PC-3 (cell line): ENCODE results near the gene DLG1. TPM values are rescaled to one million over a fixed set of nuclear protein-coding genes. Genes with fewer than 3 reads are reported as not detected.

Source experiments
- ATAC-seq: fragments of 200-7000 bp; cut with Tn5 transposase; 2 replicates; pipeline ENCODE4 v1.9.1; 2020; ENCODE audit warnings: mild to moderate bottlenecking, moderate library complexity
- BruUV-seq: library from RNA; stranded (reverse); fragments of 400-500 nt; replicated peaks from 2 replicates; lab custom pipeline; 2021; lab: Mats Ljungman, UMichigan
- CTCF ChIA-PET: fragments of 300-600 bp; sonication (Branson Sonifier 250); formaldehyde crosslinking; loops from one replicate; lab custom pipeline; 2022; ENCODE audit warnings: antibody characterized with exemption; lab: Charles Lee
- POLR2A ChIA-PET: fragments of 300-600 bp; sonication (Branson Sonifier 250); formaldehyde crosslinking; loops from one replicate; lab custom pipeline; 2022; ENCODE audit warnings: antibody characterized with exemption; ENCODE audit not compliant: unreplicated experiment; lab: Charles Lee
- DNase-seq: peaks from one replicate; pipeline ENCODE4 v3.0.0-alpha.2; 2015
- H2AFZ ChIP-seq: fragments of 300-600 bp; sonication (generic); 2 replicates; pipeline ENCODE4 v1.6.0; 2016; ENCODE audit warnings: antibody characterized with exemption, low read length
- H3F3A ChIP-seq: fragments of 300-600 bp; sonication (generic); one replicate; pipeline ENCODE4 v1.6.0; 2017; ENCODE audit warnings: antibody characterized with exemption, low read length, control low read depth, mild to moderate bottlenecking; ENCODE audit not compliant: unreplicated experiment
- H3K27ac ChIP-seq: fragments of 300-600 bp; sonication (generic); 2 replicates; pipeline ENCODE4 v1.5.1; 2016; ENCODE audit warnings: mild to moderate bottlenecking, low read length
- H3K27me3 ChIP-seq: fragments of 300-600 bp; sonication (generic); 2 replicates; pipeline ENCODE4 v1.6.1; 2016; ENCODE audit warnings: low read length, mixed read lengths
- H3K36me3 ChIP-seq: fragments of 300-600 bp; sonication (generic); 2 replicates; pipeline ENCODE4 v1.6.1; 2016; ENCODE audit warnings: low read depth, mixed run types, low read length, mixed read lengths
- H3K4me1 ChIP-seq: fragments of 300-600 bp; sonication (generic); 2 replicates; pipeline ENCODE4 v1.5.1; 2016; ENCODE audit warnings: low read length; ENCODE audit not compliant: insufficient read depth
- H3K4me2 ChIP-seq: fragments of 300-600 bp; sonication (generic); 2 replicates; pipeline ENCODE4 v1.6.0; 2016; ENCODE audit warnings: low read length
- H3K4me3 ChIP-seq: fragments of 300-600 bp; sonication (generic); 2 replicates; pipeline ENCODE4 v1.5.1; 2016; ENCODE audit warnings: mild to moderate bottlenecking, low read length, mixed read lengths
- H3K79me2 ChIP-seq: fragments of 300-600 bp; sonication (generic); 2 replicates; pipeline ENCODE4 v1.6.1; 2017; ENCODE audit warnings: low read length, mixed read lengths
- H3K9ac ChIP-seq: fragments of 300-600 bp; sonication (generic); 2 replicates; pipeline ENCODE4 v1.6.0; 2016; ENCODE audit warnings: mild to moderate bottlenecking, low read length
- H3K9me2 ChIP-seq: fragments of 300-600 bp; sonication (generic); replicated peaks from 2 replicates; pipeline ENCODE4 v1.6.1; 2016; ENCODE audit warnings: mixed run types, low read length, mixed read lengths
- H3K9me3 ChIP-seq: fragments of 300-600 bp; sonication (generic); 2 replicates; pipeline ENCODE4 v1.6.1; 2016; ENCODE audit warnings: low read length, mixed read lengths
- H4K20me1 ChIP-seq: fragments of 300-600 bp; sonication (generic); 2 replicates; pipeline ENCODE4 v1.6.1; 2016; ENCODE audit warnings: low read length, mixed read lengths
- CTCF ChIP-seq: fragments of 300-600 bp; sonication (generic); conservative IDR thresholded peaks from 2 replicates; pipeline ENCODE4 v1.5.1; 2017; ENCODE audit warnings: antibody characterized with exemption, low read depth, mild to moderate bottlenecking, low read length
- EZH2 ChIP-seq: fragments of 300-600 bp; sonication (generic); IDR thresholded peaks from one replicate; pipeline ENCODE4 v1.6.1; 2017; ENCODE audit warnings: antibody characterized with exemption, mild to moderate bottlenecking, low read length; ENCODE audit not compliant: unreplicated experiment
- EZH2phosphoT487 ChIP-seq: fragments of 300-600 bp; sonication (generic); IDR thresholded peaks from 2 replicates; pipeline ENCODE4 v1.6.1; 2018; ENCODE audit warnings: mild to moderate bottlenecking, antibody characterized with exemption, low read length, borderline replicate concordance
- intact Hi-C: fragments of 100-400 bp; cut with micrococcal nuclease; formaldehyde crosslinking; loops from 2 replicates; pipeline ENCODE4 v1.9.0; 2023
- total RNA-seq: library from RNA; depleted of rRNA; stranded (reverse); fragments of >200 nt; gene quantifications from 2 replicates; pipeline ENCODE4 v1.2.3, GENCODE V29; 2014

The DLG1 gene
- total RNA-seq, 1 experiment from 2014 or later: 60.8 TPM

GRCh38 chr3:197021729-197022404, 276.5 kb downstream of the DLG1 start:
- peaks cover 4% of the 10 kb centered on the region; the same call in 1 of the 2 replicates for H3K36me3 ChIP-seq
- H3K4me3 ChIP-seq: no peak overlapping the region
- no peak overlapping the region for H3K9ac ChIP-seq
- no peaks in the 10 kb centered on the region for H3K9me3 ChIP-seq
- DNase-seq (no peak), ATAC-seq (no peak)
- H3F3A ChIP-seq: no peaks in the 10 kb centered on the region
- no peak overlapping the region for H2AFZ ChIP-seq
- POLR2A ChIA-PET: no interaction called here
- H3K4me1 ChIP-seq: peaks cover under 1% of the 10 kb centered on the region
- no peak overlapping the region for H3K4me2 ChIP-seq
- H4K20me1 ChIP-seq: no peaks in the 10 kb centered on the region
- no peak for TF ChIP-seq EZH2phosphoT487
- no peak for TF ChIP-seq CTCF
- TF ChIP-seq EZH2: no peak
- no peaks in the 10 kb centered on the region for H3K9me2 ChIP-seq
- no peaks in the 10 kb centered on the region for H3K27me3 ChIP-seq
- H3K79me2 ChIP-seq: peaks cover 2% of the 10 kb centered on the region; the same call in 1 of the 2 replicates
- intact Hi-C loops: no loop called here
- CTCF ChIA-PET: no interaction called here
- no TSS peak for BruUV-seq
- no peak overlapping the region for H3K27ac ChIP-seq

- no peak for TF ChIP-seq EZH2
- TF ChIP-seq EZH2phosphoT487: no peak
- no peak for TF ChIP-seq CTCF
- BruUV-seq: no TSS peak
- H3K4me2 ChIP-seq: no peak overlapping the region
- no peak overlapping the region for H3K4me3 ChIP-seq
- H4K20me1 ChIP-seq: no peaks in the 10 kb centered on the region
- H3K27me3 ChIP-seq: no peaks in the 10 kb centered on the region
- ATAC-seq: no peak
- H3K9me2 ChIP-seq: no peaks in the 10 kb centered on the region
- H2AFZ ChIP-seq: no peak overlapping the region
- no peak overlapping the region for H3K27ac ChIP-seq
- ChIA-PET CTCF (no interaction called here), POLR2A (no interaction called here)
- no peaks in the 10 kb centered on the region for H3K79me2 ChIP-seq
- H3F3A ChIP-seq: no peaks in the 10 kb centered on the region
- intact Hi-C loops: no loop called here
- H3K9ac ChIP-seq: no peak overlapping the region
- no peaks in the 10 kb centered on the region for H3K36me3 ChIP-seq
- DNase-seq: no peak
- no peaks in the 10 kb centered on the region for H3K4me1 ChIP-seq
- no peaks in the 10 kb centered on the region for H3K9me3 ChIP-seq
Measured at GRCh38 chr3:197021231-197021630, 277.2 kb downstream of the DLG1 start.

GRCh38 chr3:197019535-197019934, 278.9 kb downstream of the DLG1 start:
- Histone ChIP-seq H3K9me3 (no peaks in the 10 kb centered on the region), H3F3A (no peaks in the 10 kb centered on the region), H3K4me1 (no peaks in the 10 kb centered on the region), H3K79me2 (no peaks in the 10 kb centered on the region), H3K4me3 (no peak overlapping the region), H3K4me2 (no peak overlapping the region), H3K36me3 (no peaks in the 10 kb centered on the region), H3K27me3 (no peaks in the 10 kb centered on the region), H2AFZ (no peak overlapping the region), H3K9ac (no peak overlapping the region), H3K27ac (no peak overlapping the region), H3K9me2 (no peaks in the 10 kb centered on the region), H4K20me1 (no peaks in the 10 kb centered on the region)
- ATAC-seq (no peak), DNase-seq (no peak)
- ChIA-PET POLR2A (no interaction called here), CTCF (no interaction called here)
- TF ChIP-seq EZH2: no peak
- no peak for TF ChIP-seq CTCF
- TF ChIP-seq EZH2phosphoT487: no peak
- BruUV-seq: no TSS peak
- intact Hi-C loops: no loop called here
